Activated CD4-positive, alpha-beta T cell treated with anti-CD3 and anti-CD28 coated beads for 36 hours (primary cell): ENCODE results near the gene MYADML2. TPM values are rescaled to one million over a fixed set of nuclear protein-coding genes. Genes with fewer than 3 reads are reported as not detected.

Experiments used
- ATAC-seq: fragments of 200-7000 bp; cut with Tn5 transposase; one replicate; pipeline ENCODE4 v1.10.0; 2021; ENCODE audit warnings: mild to moderate bottlenecking, moderate library complexity
- CTCF ChIA-PET: fragments of 350-600 bp; sonication (Branson Sonifier 250); formaldehyde crosslinking; loops from one replicate; lab custom pipeline; 2021; ENCODE audit warnings: antibody characterized with exemption; lab: Charles Lee
- POLR2A ChIA-PET: fragments of 350-600 bp; sonication (Branson Sonifier 250); formaldehyde crosslinking; loops from one replicate; lab custom pipeline; 2021; ENCODE audit warnings: antibody characterized with exemption, inconsistent platforms; lab: Charles Lee
- DNase-seq: peaks from one replicate; pipeline ENCODE4 v3.0.0-alpha.2; 2020
- H3K27ac Mint-ChIP-seq: one replicate; pipeline ENCODE4 v1.8.0; 2021; ENCODE audit warnings: mixed read lengths
- H3K27me3 Mint-ChIP-seq: one replicate; pipeline ENCODE4 v1.8.0; 2021; ENCODE audit warnings: mixed read lengths
- H3K36me3 Mint-ChIP-seq: one replicate; pipeline ENCODE4 v1.8.0; 2021; ENCODE audit warnings: low read depth, mixed read lengths
- H3K4me1 Mint-ChIP-seq: one replicate; pipeline ENCODE4 v1.8.0; 2021; ENCODE audit warnings: mixed read lengths
- H3K4me3 Mint-ChIP-seq: one replicate; pipeline ENCODE4 v1.8.0; 2021; ENCODE audit warnings: mild to moderate bottlenecking, moderate library complexity, mixed read lengths
- H3K9me3 Mint-ChIP-seq: one replicate; pipeline ENCODE4 v1.8.0; 2021; ENCODE audit warnings: low read depth, mixed read lengths
- intact Hi-C, 2 experiments: fragments of 100-400 bp; cut with DNase I in 1 of 2; cut with micrococcal nuclease in 1 of 2; formaldehyde crosslinking; loops; one replicate each; pipeline versions ENCODE4 v1.14.2 to v1.15.1; 2022 to 2024; cut with DNase I, micrococcal nuclease
- total RNA-seq, 2 experiments: library from RNA; stranded (reverse); gene quantifications; one replicate each; pipeline ENCODE4 v1.2.3, GENCODE V29; 2021

The MYADML2 gene
- total RNA-seq, 2 experiments from 2014 or later: not detected

DNA sequence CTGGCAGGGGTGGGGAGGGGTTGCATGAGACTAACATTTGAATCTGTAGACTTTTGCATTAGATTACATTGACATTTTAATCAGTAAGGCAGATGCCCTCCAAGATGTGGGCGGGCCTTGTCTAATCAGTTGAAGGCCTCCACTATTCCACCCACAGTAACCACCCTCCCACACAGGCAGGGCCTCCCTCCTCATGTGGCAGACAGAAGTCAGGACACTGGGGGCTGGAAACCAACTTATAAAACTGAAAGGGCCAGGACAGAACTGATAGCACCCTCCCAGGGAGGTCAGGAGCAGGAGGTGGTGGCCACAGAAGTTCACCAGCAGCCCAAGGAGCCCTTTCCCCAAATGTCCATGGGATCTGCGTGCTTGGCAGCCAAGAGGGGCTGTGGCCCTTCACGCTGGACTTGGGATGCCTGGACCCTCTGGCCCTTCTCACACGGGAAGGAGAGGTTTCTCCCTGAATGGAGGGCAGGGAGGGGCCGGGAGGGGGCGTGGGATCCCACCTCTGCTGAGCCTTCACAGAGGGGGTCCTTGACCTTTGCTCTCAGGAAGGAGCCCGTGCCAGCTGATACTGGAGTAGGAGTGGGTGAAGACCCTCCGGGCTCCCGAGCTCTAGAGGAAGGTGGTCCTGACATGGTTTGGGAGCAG, 14.6 kb downstream of the MYADML2 start:
- ChIA-PET POLR2A (no interaction called here), CTCF (no interaction called here)
- Mint-ChIP-seq H3K27me3 (peaks cover 2% of the 10 kb centered on the region), H3K36me3 (peaks cover 24% of the 10 kb centered on the region), H3K4me1 (peaks cover 11% of the 10 kb centered on the region), H3K4me3 (no peak overlapping the region), H3K9me3 (no peaks in the 10 kb centered on the region), H3K27ac (no peak overlapping the region)
- intact Hi-C loops: no loop called here
- no peak for DNase-seq
- ATAC-seq: no peak

DNA sequence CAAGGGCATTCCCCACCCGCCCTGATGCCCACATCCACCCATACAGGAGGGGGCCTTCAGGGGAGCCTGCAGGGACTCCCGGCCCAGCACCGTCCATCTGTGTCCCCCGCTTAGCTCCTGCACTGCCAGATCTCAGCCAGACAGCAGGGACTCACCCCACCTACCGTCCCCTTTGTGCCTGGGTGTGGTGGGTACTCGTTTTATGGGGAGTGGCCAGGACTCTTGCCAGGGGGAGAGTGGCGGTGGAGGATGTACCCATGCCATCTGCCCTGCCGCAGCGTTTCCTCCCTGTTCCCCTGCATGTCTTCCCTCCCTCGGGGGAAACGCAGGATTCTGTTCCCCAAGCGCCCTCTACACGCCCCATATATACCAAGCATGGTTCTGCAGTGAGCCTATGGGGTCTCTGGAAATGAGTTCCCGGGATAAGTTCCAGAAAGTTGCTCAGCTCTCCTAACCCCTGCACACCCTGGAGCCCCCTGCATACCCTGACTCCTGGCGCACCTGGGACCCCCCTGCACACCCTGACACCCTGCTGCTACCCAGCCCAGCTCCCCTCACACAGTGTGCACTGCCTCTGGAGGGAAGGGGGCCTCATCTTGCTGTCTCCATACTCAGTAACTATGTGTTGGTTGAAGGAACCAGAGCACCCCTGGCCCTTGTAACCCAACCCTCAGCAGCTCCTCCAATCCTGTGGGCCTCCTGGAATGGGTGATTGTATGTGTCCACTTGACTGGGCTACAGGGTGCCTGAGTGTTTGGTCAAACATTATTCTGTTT, 15.3 kb downstream of the MYADML2 start:
- POLR2A ChIA-PET: no interaction called here
- no peak overlapping the region for H3K27ac Mint-ChIP-seq

DNA sequence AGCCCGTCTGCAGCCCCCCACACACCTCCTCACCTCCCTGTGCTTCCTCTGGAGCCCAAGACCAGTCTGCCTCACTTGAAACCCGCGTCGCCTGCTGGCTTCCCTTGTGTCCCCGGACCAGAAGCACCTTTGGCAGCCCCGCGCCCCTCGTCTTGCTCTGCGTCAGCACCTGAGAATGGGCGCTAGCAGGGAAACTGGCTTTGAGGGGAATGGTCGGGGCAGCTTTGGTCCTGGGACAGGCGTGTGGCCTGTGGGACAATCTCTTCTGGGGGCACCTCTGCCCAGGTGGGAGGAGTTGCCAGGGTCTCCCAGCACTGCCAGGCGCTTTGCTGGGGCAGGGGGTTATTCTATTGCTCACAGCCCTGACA, 15.9 kb downstream of the MYADML2 start:
- Mint-ChIP-seq H3K9me3 (no peaks in the 10 kb centered on the region), H3K4me1 (peaks cover 15% of the 10 kb centered on the region), H3K27ac (no peak overlapping the region), H3K4me3 (no peak overlapping the region), H3K27me3 (peaks cover 2% of the 10 kb centered on the region), H3K36me3 (peaks cover 24% of the 10 kb centered on the region)
- DNase-seq (no peak), ATAC-seq (no peak)
- POLR2A ChIA-PET: interaction anchor here (0.7 kb wide), 1 partner anchor 7 kb away, joined by 3 read pairs; no protein-coding TSS in a partner anchor
- intact Hi-C loops: no loop called here
- CTCF ChIA-PET: interaction anchor here (0.7 kb wide), 1 partner anchor 28 kb away, joined by 3 read pairs; no protein-coding TSS in a partner anchor

More for the DNA sequence above, 15.3 kb downstream of the MYADML2 start:
- CTCF ChIA-PET: no interaction called here
- DNase-seq: no peak
- no peak overlapping the region for H3K4me3 Mint-ChIP-seq
- H3K9me3 Mint-ChIP-seq: no peaks in the 10 kb centered on the region
- peaks cover 2% of the 10 kb centered on the region for H3K27me3 Mint-ChIP-seq
- intact Hi-C loops: no loop called here
- no peak for ATAC-seq
- peaks cover 11% of the 10 kb centered on the region for H3K4me1 Mint-ChIP-seq
- H3K36me3 Mint-ChIP-seq: peaks cover 24% of the 10 kb centered on the region

DNA sequence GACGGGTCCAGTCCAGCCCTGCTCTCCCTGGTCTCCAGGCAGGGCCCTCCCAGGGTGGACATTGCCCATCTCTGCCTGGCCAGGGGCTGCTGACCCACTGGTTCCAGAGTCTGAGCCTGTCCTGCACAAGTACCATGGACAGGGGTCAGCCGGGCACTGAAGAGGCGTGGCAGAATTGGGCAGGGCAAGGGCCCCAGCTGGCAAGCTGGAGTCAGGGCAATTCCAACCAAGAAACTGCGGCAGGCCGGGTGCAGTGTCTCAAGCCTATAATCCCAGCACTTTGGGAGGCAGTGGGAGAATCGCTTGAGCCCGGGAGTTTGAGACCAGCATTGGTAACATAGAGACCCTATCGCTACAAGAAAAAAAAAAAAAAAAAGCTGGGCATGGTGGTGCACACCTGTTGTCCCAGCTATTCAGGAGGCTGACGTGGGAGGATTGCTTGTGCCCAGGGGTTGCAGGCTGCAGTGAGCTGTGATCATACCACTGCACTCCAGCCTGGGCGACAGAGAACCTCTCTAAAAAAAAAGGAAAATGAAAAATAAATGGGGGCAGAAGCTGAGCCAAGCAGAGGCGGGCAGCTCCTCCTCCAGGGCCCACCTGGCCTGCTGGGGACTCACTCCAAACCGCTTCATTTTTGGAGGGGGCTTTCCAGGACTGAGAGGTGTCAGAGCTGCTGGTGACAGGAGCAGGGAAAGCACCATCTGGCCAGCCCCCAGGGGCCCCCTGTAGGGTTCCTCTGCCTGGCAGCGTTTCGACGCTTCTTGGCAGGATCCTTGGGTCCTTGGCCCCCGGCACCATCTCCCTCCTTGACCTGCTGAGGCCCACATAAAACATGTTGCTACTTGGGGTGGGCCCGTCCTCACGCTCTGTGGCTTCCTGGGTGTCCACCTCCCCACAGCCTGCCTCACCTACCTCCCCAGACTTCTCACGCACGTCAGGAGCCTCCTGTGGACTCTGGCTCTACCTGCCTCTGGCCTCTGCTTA, 16.6 kb downstream of the MYADML2 start:
- no peak for DNase-seq
- Mint-ChIP-seq H3K36me3 (peaks cover 19% of the 10 kb centered on the region), H3K4me1 (peaks cover 17% of the 10 kb centered on the region), H3K9me3 (no peaks in the 10 kb centered on the region), H3K4me3 (no peak overlapping the region), H3K27me3 (peaks cover 2% of the 10 kb centered on the region), H3K27ac (no peak overlapping the region)
- no peak for ATAC-seq
- ChIA-PET POLR2A (interaction anchor here (0.6 to 0.7 kb wide), 2 partner anchors 8 to 364 kb away, joined by 3 to 4 read pairs; no protein-coding TSS in a partner anchor), CTCF (interaction anchor here (0.7 to 1.2 kb wide), 2 partner anchors 29 to 37 kb away, joined by 3 read pairs; no protein-coding TSS in a partner anchor)
- intact Hi-C loops: no loop called here

DNA sequence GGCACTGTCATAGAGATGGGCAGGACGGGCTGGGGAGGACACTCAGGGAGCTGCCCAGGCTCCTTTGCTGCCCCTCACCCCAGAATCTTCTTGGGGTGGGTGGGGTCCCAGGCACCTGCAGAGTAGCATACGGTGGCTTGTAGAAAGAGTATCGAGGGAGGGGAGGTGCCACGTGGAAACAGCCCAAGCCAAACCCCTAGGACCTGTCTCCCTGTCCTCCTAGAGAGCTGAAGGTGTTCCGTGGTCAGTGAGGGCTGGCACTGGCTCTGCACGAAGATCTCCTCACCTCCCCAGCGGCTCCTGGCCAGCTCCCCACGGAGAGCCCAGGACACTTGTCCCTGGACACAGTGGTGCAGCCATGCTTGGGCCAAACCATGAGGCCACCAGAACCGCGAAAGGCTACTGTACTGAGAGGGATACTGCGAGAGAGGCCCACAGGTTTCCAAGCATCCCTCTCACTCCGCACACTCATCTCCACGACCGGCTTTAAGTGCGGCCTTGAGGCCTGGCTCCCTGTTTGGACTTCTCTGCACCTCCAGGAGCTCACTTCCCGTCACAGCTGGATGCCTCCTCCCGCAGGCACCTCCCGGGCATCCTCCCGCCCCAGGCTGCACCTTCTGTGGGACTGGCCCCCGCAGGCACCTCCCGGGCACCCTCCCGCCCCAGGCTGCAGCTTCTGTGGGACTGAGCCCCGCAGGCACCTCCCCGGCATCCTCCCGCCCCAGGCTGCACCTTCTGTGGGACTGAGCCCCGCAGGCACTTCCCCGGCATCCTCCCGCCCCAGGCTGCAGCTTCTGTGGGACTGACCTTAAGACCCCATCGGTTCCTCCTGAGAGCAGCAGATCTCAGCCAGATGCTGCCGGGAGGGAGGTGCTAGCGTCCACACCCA, 17.5 kb downstream of the MYADML2 start:
- POLR2A ChIA-PET: no interaction called here
- intact Hi-C loops: loop anchor here (5.0 to 10.0 kb wide), 2 partner anchors 37 to 365 kb away; partner anchors contain the start of genes ALYREF (in 1 of the 2) and ANAPC11 (in 1 of the 2)
- H3K27ac Mint-ChIP-seq: no peak overlapping the region
- CTCF ChIA-PET: interaction anchor here (1.0 to 1.2 kb wide), 2 partner anchors 30 to 38 kb away, joined by 3 read pairs; no protein-coding TSS in a partner anchor
- H3K9me3 Mint-ChIP-seq: no peaks in the 10 kb centered on the region
- H3K4me1 Mint-ChIP-seq: peaks cover 24% of the 10 kb centered on the region
- ATAC-seq (no peak), DNase-seq (no peak)
- peak overlapping the region; percentile 70 for H3K4me3 Mint-ChIP-seq
- peaks cover 12% of the 10 kb centered on the region for H3K36me3 Mint-ChIP-seq
- H3K27me3 Mint-ChIP-seq: peaks cover 2% of the 10 kb centered on the region

DNA sequence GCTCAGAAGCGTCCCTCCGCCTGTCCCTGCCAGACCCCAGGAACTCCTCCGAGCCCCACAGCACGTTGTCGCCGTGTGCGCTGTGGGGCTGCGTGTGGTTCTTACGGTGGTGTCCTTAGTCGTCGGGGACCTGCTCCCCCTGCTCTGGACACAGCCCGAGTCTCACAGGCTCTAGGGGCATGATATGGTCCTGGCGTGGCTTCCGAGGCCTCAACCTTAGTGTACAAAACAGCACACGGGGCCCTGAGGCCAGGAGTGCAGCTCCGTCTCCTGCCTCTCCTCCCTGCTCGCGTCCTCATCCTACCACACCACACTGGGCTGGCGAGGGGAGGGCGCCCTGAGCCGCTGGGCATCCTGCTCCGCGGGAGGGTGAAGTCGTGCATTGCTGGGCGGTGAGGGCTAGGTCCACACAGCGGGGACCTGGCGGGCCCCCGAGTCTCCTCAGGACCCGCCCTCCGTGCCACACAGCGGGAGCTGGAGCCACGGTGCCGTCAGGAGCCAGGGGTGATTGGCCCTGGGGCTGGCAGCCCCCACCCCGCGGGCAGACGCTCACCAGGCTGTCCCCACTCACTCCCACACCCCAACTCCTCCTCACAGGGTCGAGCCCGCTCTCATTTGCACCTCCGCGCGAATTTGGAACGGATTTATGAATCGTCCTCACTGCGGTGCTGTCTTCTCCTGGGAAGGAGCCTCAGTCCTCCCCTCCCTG, 18.3 kb downstream of the MYADML2 start:
- CTCF ChIA-PET: interaction anchor here (0.6 to 1.0 kb wide), 3 partner anchors 11 to 207 kb away, joined by 3 read pairs; no protein-coding TSS in a partner anchor
- Mint-ChIP-seq H3K4me1 (peaks cover 28% of the 10 kb centered on the region), H3K4me3 (peak overlapping the region; percentile 70), H3K9me3 (no peaks in the 10 kb centered on the region), H3K27me3 (peaks cover 2% of the 10 kb centered on the region), H3K27ac (no peak overlapping the region), H3K36me3 (peaks cover 8% of the 10 kb centered on the region)
- DNase-seq (no peak), ATAC-seq (no peak)
- intact Hi-C loops: loop anchor here (1.0 to 10.0 kb wide), 4 partner anchors 9 to 366 kb away; partner anchors contain the start of genes ALYREF (in 1 of the 2), ANAPC11 (in 1 of the 2) and PYCR1 (in 1 of the 2)
- POLR2A ChIA-PET: no interaction called here

DNA sequence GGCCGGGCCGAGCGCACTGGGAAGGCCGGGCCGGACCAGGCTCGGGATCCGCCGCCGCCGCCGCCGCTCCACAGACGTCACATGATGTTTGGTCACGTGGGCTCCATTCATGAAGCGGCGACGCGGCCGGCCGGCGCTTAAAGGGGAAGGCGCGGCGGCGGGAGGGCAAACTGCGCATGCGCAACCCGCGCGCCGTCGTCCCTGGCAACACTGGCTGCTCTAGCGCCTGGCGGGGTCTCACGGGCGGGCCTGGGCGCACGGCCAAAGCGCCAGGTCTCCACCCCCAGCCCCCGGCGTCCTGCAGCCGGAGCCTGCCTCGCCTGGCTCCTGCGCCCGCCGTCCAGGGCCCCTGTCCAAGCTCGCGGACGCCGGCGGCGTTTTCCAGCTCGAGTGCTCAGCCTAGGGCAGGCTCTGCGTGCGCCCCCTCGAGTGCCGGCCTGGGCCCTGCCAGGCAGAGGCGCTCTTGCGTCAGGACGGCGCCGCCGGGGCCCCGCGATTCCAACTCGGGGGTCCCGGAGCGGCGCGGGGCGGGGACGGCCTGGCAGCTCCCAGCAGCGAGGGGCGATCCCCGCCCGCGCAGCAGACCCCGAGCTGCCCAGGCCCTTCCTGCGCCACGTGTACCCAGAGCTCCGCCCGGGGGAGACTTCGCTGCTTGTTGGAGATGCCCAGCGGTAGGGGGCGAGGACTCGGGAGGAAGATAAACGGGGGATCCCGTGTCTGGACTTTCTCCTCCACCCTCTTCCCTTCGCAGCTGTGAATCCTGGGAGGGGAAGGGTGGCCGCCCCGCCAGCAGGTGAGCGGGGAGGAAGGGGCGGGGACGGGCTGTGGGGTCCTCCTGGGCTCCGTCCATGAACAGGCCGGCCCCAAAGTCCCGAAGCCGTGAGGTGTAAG, 19.1 kb downstream of the MYADML2 start, which contains the start of gene MAFG:
Gene MAFG, minus strand, starts transcription at position 83 of the 891 bp plus-strand sequence. CDS start 4,550 bp downstream, outside the sequence.
- peak; percentile 94 for DNase-seq
- H3K27ac Mint-ChIP-seq: peak within 1 kb of the TSS; percentile 85
- no peaks in the 10 kb centered on the region for H3K9me3 Mint-ChIP-seq
- peaks cover 2% of the 10 kb centered on the region for H3K27me3 Mint-ChIP-seq
- ChIA-PET CTCF (interaction anchor here (0.6 to 1.1 kb wide), 4 partner anchors 12 to 208 kb away, joined by 3 read pairs; no protein-coding TSS in a partner anchor), POLR2A (interaction anchor here (0.5 to 1.6 kb wide), 2 partner anchors 8 to 37 kb away, joined by 3 to 4 read pairs; no protein-coding TSS in a partner anchor)
- ATAC-seq: peak; percentile 62
- peak within 1 kb of the TSS; percentile 85 for H3K4me3 Mint-ChIP-seq
- H3K4me1 Mint-ChIP-seq: peaks cover 32% of the 10 kb centered on the region
- intact Hi-C loops: loop anchor here (1.0 to 10.0 kb wide), 13 partner anchors 9 to 367 kb away; partner anchors contain the start of genes PCYT2 (in 2 of the 2), ALYREF (in 1 of the 2), ANAPC11 (in 1 of the 2) and ASPSCR1 (in 1 of the 2)
- peaks cover 3% of the 10 kb centered on the region for H3K36me3 Mint-ChIP-seq

DNA sequence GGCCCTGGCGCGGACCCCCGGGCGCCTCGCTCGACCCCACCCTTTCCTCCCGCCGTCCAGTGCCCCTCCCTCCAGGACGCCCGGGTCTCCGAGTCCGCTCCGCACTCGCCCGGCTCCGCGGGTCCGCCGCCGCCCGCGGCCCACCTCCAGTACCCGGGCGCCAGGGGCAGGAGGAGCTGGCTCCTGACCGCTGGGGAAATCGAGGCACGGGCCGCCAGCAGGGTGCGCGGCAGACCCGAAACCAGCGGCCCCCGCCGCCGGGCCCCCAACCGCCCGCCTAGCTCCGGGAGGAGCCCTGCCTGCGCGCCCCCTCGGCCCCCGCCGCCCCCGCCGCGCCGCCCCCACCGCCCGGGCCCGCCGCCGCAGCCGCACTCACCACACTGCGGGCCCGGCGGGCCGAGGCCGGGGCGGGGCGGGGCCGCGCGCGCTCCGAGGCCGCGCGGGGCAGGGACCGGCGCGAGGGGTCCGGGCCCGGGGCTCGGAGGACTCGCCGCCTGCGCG, 19.8 kb downstream of the MYADML2 start:
- Mint-ChIP-seq H3K4me3 (peak overlapping the region; percentile 85), H3K4me1 (peaks cover 32% of the 10 kb centered on the region), H3K27me3 (peaks cover 2% of the 10 kb centered on the region), H3K36me3 (peaks cover 7% of the 10 kb centered on the region), H3K27ac (no peak overlapping the region), H3K9me3 (no peaks in the 10 kb centered on the region)
- intact Hi-C loops: loop anchor here (1.0 to 10.0 kb wide), 11 partner anchors 9 to 368 kb away; partner anchors contain the start of genes PCYT2 (in 2 of the 2), ALYREF (in 1 of the 2), ANAPC11 (in 1 of the 2) and ASPSCR1 (in 1 of the 2)
- no peak for DNase-seq
- ATAC-seq: peak; percentile 4
- ChIA-PET POLR2A (interaction anchor here (0.5 to 1.6 kb wide), 3 partner anchors 9 to 54 kb away, joined by 3 to 4 read pairs (median 3); no protein-coding TSS in a partner anchor), CTCF (interaction anchor here (1.0 to 1.4 kb wide), 3 partner anchors 28 to 103 kb away, joined by 3 read pairs; no protein-coding TSS in a partner anchor)
